Neural cell (in vitro differentiated cells): ENCODE results near the gene ZNF521.

ENCODE experiments used
- POLR2AphosphoS5 ChIP-seq: IDR thresholded peaks from 2 replicates; pipeline ENCODE4 v1.6.1; 2012
- TF ChIP-seq, protein P1 (sequence below): fragments of 450-650 bp; IDR thresholded peaks from 2 replicates; pipeline ENCODE4 v1.5.1; 2014; ENCODE audit warnings: antibody characterized with exemption, mild to moderate bottlenecking, moderate library complexity; ENCODE audit not compliant: poor library complexity, severe bottlenecking

- TF ChIP-seq, protein P1, sequence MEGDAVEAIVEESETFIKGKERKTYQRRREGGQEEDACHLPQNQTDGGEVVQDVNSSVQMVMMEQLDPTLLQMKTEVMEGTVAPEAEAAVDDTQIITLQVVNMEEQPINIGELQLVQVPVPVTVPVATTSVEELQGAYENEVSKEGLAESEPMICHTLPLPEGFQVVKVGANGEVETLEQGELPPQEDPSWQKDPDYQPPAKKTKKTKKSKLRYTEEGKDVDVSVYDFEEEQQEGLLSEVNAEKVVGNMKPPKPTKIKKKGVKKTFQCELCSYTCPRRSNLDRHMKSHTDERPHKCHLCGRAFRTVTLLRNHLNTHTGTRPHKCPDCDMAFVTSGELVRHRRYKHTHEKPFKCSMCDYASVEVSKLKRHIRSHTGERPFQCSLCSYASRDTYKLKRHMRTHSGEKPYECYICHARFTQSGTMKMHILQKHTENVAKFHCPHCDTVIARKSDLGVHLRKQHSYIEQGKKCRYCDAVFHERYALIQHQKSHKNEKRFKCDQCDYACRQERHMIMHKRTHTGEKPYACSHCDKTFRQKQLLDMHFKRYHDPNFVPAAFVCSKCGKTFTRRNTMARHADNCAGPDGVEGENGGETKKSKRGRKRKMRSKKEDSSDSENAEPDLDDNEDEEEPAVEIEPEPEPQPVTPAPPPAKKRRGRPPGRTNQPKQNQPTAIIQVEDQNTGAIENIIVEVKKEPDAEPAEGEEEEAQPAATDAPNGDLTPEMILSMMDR: no peak
- no peak for TF ChIP-seq POLR2AphosphoS5
Measured at GRCh38 chr18:25352629-25353005, 651 bp upstream of the ZNF521 start.
